OCI-LY1 (cell line): Measurements from ENCODE around the gene CHST15.

Experiments
- H2AFZ ChIP-seq: fragments of 200-600 bp; sonication (generic), shearing (Covaris generic); 2 replicates; pipeline ENCODE4 v1.6.0; 2014; ENCODE audit warnings: antibody characterized with exemption, mild to moderate bottlenecking, low read length
- H3F3A ChIP-seq: fragments of 200-600 bp; sonication (generic), shearing (Covaris generic); 2 replicates; pipeline ENCODE4 v1.6.0; 2014; ENCODE audit warnings: mild to moderate bottlenecking, antibody characterized with exemption, low read length, moderate library complexity; ENCODE audit not compliant: insufficient read depth
- H3K27ac ChIP-seq: fragments of 200-600 bp; sonication (generic); 2 replicates; pipeline ENCODE4 v1.5.1; 2014; ENCODE audit warnings: low read length, mixed run types, mild to moderate bottlenecking, low read depth; ENCODE audit not compliant: poor library complexity, severe bottlenecking
- H3K27me3 ChIP-seq: fragments of 200-600 bp; sonication (generic); 2 replicates; pipeline ENCODE4 v1.6.0; 2014; ENCODE audit warnings: antibody characterized with exemption, mild to moderate bottlenecking, low read length, moderate library complexity; ENCODE audit not compliant: insufficient read depth
- H3K36me3 ChIP-seq: fragments of 200-600 bp; sonication (generic); 2 replicates; pipeline ENCODE4 v1.6.1; 2014; ENCODE audit warnings: mild to moderate bottlenecking, antibody characterized with exemption, low read length, moderate library complexity, mixed read lengths; ENCODE audit not compliant: insufficient read depth
- H3K4me1 ChIP-seq: fragments of 200-600 bp; sonication (generic); 2 replicates; pipeline ENCODE4 v1.5.1; 2014; ENCODE audit warnings: mild to moderate bottlenecking, low read length, moderate library complexity; ENCODE audit not compliant: insufficient read depth, severe bottlenecking
- H3K4me2 ChIP-seq: fragments of 200-600 bp; sonication (generic), shearing (Covaris generic); 2 replicates; pipeline ENCODE4 v1.6.1; 2014; ENCODE audit warnings: low read length
- H3K4me3 ChIP-seq: fragments of 200-600 bp; sonication (generic); 2 replicates; pipeline ENCODE4 v1.5.1; 2014; ENCODE audit warnings: low read length, low read depth, mild to moderate bottlenecking, mixed read lengths; ENCODE audit not compliant: poor library complexity, severe bottlenecking
- H3K79me2 ChIP-seq: fragments of 200-600 bp; shearing (Covaris generic); 2 replicates; pipeline ENCODE4 v1.6.1; 2016; ENCODE audit warnings: mixed run types, low read length, mixed read lengths; ENCODE audit not compliant: insufficient read depth
- H3K9ac ChIP-seq: fragments of 200-600 bp; sonication (generic), shearing (Covaris generic); 2 replicates; pipeline ENCODE4 v1.6.1; 2014; ENCODE audit warnings: mild to moderate bottlenecking, low read length, mixed read lengths
- H3K9me2 ChIP-seq: fragments of 200-600 bp; sonication (generic), shearing (Covaris generic); 2 replicates; pipeline ENCODE4 v1.6.1; 2014; ENCODE audit warnings: low read depth, mild to moderate bottlenecking, low read length, mixed read lengths
- H3K9me3 ChIP-seq: fragments of 200-600 bp; shearing (Covaris generic); 2 replicates; pipeline ENCODE4 v1.6.1; 2014; ENCODE audit warnings: low read length, mixed read lengths
- H4K20me1 ChIP-seq: fragments of 200-600 bp; sonication (generic), shearing (Covaris generic); 2 replicates; pipeline ENCODE4 v1.6.0; 2016; ENCODE audit warnings: mild to moderate bottlenecking, low read length; ENCODE audit not compliant: insufficient read depth
- CTCF ChIP-seq: fragments of 200-600 bp; sonication (generic), shearing (Covaris generic); IDR thresholded peaks from 2 replicates; pipeline ENCODE4 v1.5.1; 2017; ENCODE audit warnings: mild to moderate bottlenecking, antibody characterized with exemption, low read length, moderate library complexity, mixed read lengths
- EZH2 ChIP-seq: fragments of 200-600 bp; sonication (generic), shearing (Covaris generic); IDR thresholded peaks from 2 replicates; pipeline ENCODE4 v1.8.0; 2017; ENCODE audit warnings: borderline replicate concordance, mixed run types, mild to moderate bottlenecking, antibody characterized with exemption, low read length, moderate library complexity, mixed read lengths

The CHST15 gene

DNA sequence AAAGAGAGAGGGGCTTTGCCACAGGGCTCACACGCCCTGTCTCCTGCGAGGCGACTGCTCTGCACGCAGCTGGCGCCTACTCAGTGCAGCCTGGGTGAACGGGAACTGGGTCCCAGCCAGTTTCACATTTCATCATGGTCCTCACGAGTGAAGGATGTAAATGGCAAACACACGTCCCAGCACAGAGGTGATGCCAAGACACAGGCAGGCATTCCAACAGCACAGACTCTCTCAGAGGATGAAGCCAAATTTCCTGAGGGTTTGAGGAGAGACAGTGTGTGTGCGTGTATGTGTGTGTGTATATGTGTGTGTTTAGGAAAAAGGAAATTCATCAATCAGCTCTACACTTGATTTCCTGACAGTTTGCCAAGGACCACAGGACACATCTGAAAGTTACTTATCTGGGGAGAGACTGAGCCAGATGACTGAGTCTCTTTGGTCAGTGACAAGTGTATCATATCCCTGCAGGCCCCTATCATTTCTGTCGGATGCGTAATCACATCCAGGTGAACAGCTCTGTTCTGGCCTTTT, 53.9 kb downstream of the CHST15 start:
- Histone ChIP-seq H3K9me3 (no peaks in the 10 kb centered on the region), H3K27me3 (no peaks in the 10 kb centered on the region), H3K4me3 (no peak overlapping the region), H3K79me2 (no peaks in the 10 kb centered on the region), H4K20me1 (no peaks in the 10 kb centered on the region), H3F3A (no peaks in the 10 kb centered on the region), H3K27ac (peak overlapping the region; percentile 37), H3K4me1 (peaks cover 46% of the 10 kb centered on the region), H3K9me2 (no peaks in the 10 kb centered on the region), H3K4me2 (no peak overlapping the region), H3K36me3 (peaks cover 28% of the 10 kb centered on the region; the same call in 1 of the 2 replicates), H3K9ac (no peak overlapping the region), H2AFZ (no peak overlapping the region)
- TF ChIP-seq EZH2 (no peak), CTCF (no peak)

- Histone ChIP-seq H4K20me1 (no peaks in the 10 kb centered on the region), H3K4me2 (no peak overlapping the region), H3K4me3 (no peak overlapping the region), H3K36me3 (peaks cover 25% of the 10 kb centered on the region; the same call in 1 of the 2 replicates), H2AFZ (no peak overlapping the region), H3K79me2 (no peaks in the 10 kb centered on the region), H3K9me3 (no peaks in the 10 kb centered on the region), H3K27ac (peak overlapping the region; percentile 96), H3F3A (no peaks in the 10 kb centered on the region), H3K9ac (no peak overlapping the region), H3K4me1 (peaks cover 49% of the 10 kb centered on the region), H3K27me3 (no peaks in the 10 kb centered on the region), H3K9me2 (no peaks in the 10 kb centered on the region)
- TF ChIP-seq EZH2 (no peak), CTCF (no peak)
Observed at GRCh38 chr10:124037784-124038183, 55.6 kb downstream of the CHST15 start.

DNA sequence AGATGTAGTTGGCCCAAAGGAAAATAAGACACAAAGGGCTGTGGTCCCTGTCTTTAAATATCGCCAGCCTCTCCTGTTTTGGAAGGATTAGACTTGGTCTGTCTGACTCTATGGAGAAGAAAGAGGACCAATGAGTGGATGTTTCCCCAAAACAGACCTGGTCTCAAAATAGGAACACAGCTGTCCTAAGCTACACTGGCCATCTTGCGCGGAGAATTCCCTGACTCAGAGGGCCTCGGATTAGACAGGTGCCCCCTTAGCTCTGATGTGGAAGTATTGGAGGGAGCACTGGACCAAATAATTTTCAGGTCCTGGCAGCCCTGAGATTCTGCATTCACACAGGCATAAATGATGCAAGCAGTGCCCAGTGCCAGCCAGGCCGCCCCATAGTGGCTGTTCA, 56.1 kb downstream of the CHST15 start:
- no peak overlapping the region for H2AFZ ChIP-seq
- H3K4me2 ChIP-seq = no peak overlapping the region
- no peak for TF ChIP-seq EZH2
- no peak for TF ChIP-seq CTCF
- no peaks in the 10 kb centered on the region for H3F3A ChIP-seq
- H3K79me2 ChIP-seq = no peaks in the 10 kb centered on the region
- H3K9ac ChIP-seq = no peak overlapping the region
- no peaks in the 10 kb centered on the region for H3K9me3 ChIP-seq
- no peaks in the 10 kb centered on the region for H3K9me2 ChIP-seq
- H3K4me1 ChIP-seq = peaks cover 44% of the 10 kb centered on the region
- H3K27ac ChIP-seq = peak overlapping the region; percentile 96
- no peaks in the 10 kb centered on the region for H4K20me1 ChIP-seq
- peaks cover 28% of the 10 kb centered on the region; the same call in 1 of the 2 replicates for H3K36me3 ChIP-seq
- H3K27me3 ChIP-seq = no peaks in the 10 kb centered on the region
- H3K4me3 ChIP-seq = no peak overlapping the region
